ENCODE results near the gene KRT16. TPM values are rescaled to one million over a fixed set of nuclear protein-coding genes. Genes with fewer than 3 reads are reported as not detected.
"Not testable (repeated sequence)": the region's sequence is repeated elsewhere in the genome, so short reads cannot be mapped to it uniquely, and the experiment has no call there.

Gene KRT16
- total RNA-seq, 2 experiments from 2014 or later: not detected

DNA sequence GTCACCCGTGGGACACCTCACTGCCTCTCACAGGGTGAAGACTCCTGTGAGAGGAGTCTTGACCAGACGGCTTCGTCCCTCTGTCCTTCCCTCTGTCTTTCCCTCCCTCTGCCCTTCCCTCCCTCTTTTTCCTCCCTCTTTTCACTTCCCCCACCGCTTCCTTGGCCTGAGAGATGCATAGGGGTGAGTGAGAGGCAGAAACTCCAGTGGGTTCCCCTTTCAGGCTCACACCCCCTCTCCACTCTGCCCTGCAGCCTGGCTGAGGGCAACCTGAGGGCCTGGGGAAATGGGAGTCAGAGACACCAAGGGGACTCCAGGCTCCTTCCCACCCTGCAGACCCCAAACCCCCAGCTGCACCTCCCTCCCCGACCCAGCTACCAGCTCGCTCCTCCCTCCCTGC, 26.4 kb upstream of the KRT16 start:
- H3K9me3 Mint-ChIP-seq: no peaks in the 10 kb centered on the region
- ATAC-seq (ENCODE audit: low read depth) (no peak), DNase-seq (no peak)
- no peak overlapping the region for H3K27ac Mint-ChIP-seq
- H3K27me3 Mint-ChIP-seq: peaks cover 3% of the 10 kb centered on the region
- POLR2A ChIA-PET: interaction anchor here (2.0 kb wide), 1 partner anchor 49 kb away, joined by 4 read pairs; the partner anchor contains the start of gene EIF1
- H3K4me1 Mint-ChIP-seq: no peaks in the 10 kb centered on the region
- H3K36me3 Mint-ChIP-seq: no peaks in the 10 kb centered on the region
- no peak overlapping the region for H3K4me3 Mint-ChIP-seq

DNA sequence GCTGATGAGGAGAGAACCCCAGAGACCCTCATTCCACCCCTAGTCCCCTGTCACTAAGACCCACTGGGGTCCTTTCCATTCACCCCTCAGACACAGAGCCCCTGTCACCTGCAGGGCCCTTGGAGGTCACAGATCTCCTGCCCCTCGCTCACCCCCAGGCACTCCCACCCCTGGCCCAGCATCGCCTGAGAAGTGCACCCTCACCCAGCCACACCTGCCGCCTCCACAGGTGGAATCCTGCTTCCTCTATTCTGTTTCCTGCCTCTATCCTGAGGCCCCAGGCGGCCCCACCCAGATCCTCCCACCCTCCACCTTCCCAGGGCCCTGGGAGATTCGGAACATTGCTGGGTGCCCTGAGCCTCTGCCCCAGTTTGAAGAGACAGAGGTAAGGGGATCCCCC, 25.6 kb upstream of the KRT16 start:
- H3K36me3 Mint-ChIP-seq: no peaks in the 10 kb centered on the region
- H3K9me3 Mint-ChIP-seq: no peaks in the 10 kb centered on the region
- no peak for ATAC-seq (ENCODE audit: low read depth)
- no peak overlapping the region for H3K4me3 Mint-ChIP-seq
- DNase-seq: no peak
- POLR2A ChIA-PET: no interaction called here
- H3K27me3 Mint-ChIP-seq: peaks cover 3% of the 10 kb centered on the region
- H3K4me1 Mint-ChIP-seq: no peaks in the 10 kb centered on the region
- H3K27ac Mint-ChIP-seq: no peak overlapping the region

DNA sequence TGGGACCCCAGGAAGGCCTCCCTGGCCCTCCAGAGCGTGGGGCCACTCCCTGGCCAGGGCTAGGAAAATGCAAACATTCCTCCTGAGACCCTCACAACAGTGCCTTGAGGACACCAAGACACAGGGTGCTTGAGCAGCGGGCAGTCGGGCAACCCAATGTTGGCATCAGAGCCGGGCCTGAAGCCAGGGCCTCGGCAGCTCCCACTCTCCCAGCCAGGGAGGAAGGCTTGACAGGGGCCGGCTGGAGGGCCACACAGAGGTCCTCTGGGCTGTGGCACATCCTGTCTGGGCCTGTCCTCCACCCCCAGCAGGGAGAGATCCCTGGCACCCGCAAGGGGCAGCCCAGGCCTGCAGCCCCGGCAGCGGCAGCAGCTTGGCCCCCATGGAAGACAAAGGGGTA, 24.1 kb upstream of the KRT16 start:
- POLR2A ChIA-PET: interaction anchor here (0.9 kb wide), 1 partner anchor 52 kb away, joined by 3 read pairs; the partner anchor contains the start of gene EIF1
- Mint-ChIP-seq H3K27me3 (peaks cover 3% of the 10 kb centered on the region), H3K27ac (no peak overlapping the region), H3K4me1 (no peaks in the 10 kb centered on the region), H3K4me3 (no peak overlapping the region), H3K9me3 (no peaks in the 10 kb centered on the region), H3K36me3 (no peaks in the 10 kb centered on the region)
- DNase-seq: no peak
- ATAC-seq (ENCODE audit: low read depth): no peak

DNA sequence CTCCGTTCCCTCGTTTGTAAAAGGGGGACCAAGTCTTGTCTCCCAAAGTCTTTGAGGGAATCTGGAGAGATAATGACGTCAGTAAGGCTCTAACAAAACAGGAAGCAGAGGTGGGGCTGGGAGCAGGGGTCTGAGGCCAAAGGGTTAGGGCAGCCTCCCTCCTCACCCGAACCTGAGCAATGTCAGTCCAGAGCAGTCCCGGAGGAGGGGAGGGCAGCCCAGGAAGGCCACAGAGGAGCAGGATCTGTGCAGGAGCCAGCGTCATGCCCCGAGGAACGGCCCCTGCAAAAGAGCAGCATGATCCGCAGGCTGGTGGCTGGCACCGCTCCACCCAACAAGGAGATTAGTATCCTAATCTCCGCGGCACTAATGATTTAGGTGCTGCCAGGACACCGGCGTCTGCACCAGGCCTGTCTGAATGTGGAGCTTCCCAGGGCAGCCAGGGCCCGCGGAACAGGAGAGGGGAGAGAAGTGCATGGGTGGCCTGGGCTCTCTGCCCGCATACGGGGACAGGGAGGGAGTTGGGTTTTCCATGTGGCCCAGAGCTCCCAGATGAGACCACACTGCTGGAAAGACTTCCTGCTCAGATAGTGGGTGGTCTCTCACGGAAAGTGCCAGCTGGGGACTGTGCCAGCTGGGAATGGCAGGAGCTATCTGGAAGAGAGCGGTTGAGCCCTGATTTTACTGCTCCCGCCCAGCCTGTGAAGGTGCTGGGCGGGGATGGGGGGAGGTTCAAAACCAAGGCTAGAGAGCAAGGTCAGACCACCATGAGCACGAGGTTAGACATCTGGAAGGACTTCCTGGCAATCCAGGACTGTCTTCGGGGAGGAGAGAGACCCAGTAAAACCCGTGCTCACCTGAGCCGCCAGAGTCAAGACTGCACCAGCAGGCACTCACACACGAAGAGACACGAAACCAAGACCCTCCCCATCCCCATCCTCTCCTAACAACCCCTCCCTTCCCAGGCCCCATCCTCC, 22.8 kb upstream of the KRT16 start:
- Mint-ChIP-seq H3K27ac (no peak overlapping the region), H3K4me3 (no peak overlapping the region), H3K4me1 (no peaks in the 10 kb centered on the region), H3K36me3 (no peaks in the 10 kb centered on the region), H3K9me3 (no peaks in the 10 kb centered on the region), H3K27me3 (peaks cover 3% of the 10 kb centered on the region)
- POLR2A ChIA-PET: interaction anchor here (0.9 kb wide), 1 partner anchor 53 kb away, joined by 3 read pairs; the partner anchor contains the start of gene EIF1
- DNase-seq (no peak), ATAC-seq (ENCODE audit: low read depth) (no peak)

DNA sequence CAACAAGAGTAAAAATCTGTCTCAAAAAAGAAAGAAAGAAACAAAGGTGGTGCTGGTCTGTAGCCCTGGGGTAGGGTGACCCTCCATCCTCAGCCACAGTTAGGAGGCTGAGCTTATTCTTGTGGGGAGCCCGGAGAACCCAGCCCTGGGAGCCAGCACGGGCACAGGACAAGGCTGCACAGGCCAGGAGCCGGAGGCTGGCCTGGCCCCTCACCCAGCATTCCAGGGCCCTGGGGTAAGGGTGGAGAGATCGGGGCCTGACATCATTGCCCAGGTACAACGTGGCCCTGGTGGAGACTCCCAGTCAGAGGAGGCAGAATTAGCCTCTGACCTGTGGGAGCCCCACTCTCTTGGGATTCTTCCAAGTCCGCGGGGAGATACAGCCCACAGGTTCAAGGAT, 22.1 kb upstream of the KRT16 start:
- ATAC-seq (ENCODE audit: low read depth): no peak
- Mint-ChIP-seq H3K4me3 (no peak overlapping the region), H3K4me1 (no peaks in the 10 kb centered on the region), H3K27me3 (peaks cover 3% of the 10 kb centered on the region), H3K9me3 (no peaks in the 10 kb centered on the region), H3K36me3 (no peaks in the 10 kb centered on the region), H3K27ac (no peak overlapping the region)
- POLR2A ChIA-PET: no interaction called here
- DNase-seq: no peak

DNA sequence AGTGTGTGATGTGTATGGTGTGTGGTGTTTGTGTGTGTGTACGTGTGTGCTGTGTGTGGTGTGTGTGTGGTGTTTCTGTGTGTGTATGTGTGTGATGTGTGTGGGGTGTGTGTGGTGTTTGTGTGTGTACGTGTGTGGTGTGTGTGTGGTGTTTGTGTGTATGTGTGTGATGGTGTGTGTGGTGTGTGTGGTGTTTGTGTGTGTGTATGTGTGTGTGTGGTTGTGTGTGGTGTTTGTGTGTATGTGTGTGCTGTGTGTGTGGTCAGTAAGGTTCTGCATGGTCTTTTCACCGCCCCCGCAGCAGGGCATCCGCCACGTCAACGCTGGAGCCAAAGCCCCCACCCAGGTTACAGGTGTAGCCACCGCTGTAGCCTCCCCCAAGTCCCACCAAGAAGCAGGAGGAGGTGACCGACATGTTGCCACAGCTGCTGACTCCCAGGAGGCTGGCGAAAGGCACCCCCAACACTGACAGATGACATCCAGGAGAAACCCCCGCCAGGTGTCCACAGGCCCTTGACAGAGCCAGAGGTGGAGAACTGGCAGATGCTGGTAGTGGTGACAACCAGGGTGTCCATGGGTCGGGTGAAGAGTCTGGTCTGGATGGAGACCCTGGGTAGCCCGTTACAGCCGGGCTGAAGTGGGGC, 21.1 kb upstream of the KRT16 start:
- Mint-ChIP-seq H3K27me3 (no peaks in the 10 kb centered on the region), H3K4me3 (no peak overlapping the region), H3K9me3 (no peaks in the 10 kb centered on the region), H3K27ac (no peak overlapping the region), H3K4me1 (no peaks in the 10 kb centered on the region), H3K36me3 (no peaks in the 10 kb centered on the region)
- POLR2A ChIA-PET: no interaction called here
- ATAC-seq (ENCODE audit: low read depth): peak; percentile 56
- DNase-seq: no peak

DNA sequence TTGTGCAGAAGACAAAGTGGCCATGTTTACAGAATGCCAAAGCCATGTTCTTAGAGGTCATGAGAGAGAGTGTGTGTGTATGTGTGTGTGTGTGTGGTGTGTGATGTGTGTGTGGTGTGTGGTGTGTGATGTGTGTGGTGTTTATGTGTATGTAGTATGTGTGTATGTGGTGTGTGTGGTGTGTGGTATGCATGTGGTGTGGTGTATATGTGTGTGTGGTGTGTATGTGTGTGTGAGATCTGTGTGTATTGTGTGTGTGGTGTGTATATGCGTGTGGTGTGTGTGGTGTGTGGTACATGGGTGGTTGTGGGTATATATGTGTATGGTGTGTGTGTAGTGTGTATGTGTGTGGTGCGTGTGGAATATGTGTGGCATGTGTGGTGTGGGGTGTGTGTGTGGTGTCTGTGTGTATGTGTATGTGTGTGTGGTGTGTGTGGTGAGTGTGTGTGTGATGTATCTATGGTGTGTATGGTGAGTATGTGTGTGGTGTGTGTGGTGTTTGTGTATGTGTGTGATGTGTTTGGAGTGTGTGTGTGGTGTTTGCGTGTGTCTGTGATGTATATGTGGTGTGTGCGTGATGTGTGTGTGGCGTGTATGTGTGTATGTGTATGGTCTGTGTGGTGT, 20.0 kb upstream of the KRT16 start:
- Mint-ChIP-seq H3K27me3 (no peaks in the 10 kb centered on the region), H3K4me3 (no peak overlapping the region)
- POLR2A ChIA-PET: no interaction called here

DNA sequence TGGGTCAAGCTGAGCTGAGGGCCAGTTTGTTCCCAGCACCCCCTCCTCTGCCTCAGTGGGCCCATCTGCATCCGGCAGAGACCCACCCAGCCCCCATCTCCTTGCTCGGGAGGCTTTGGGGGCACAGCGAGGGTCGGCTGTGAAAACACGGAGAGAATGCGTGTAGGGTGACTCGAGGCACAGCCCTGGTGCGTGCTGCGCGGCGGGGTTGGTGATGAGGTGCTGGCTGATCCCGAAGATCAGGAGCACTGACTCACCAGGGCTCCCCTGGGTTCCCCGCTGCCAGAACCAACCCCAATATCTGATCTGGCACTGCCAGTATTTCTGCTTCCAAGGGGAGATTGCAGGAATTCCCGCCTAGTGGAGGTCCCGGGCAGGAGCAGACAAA, 19.3 kb upstream of the KRT16 start:
- no peak overlapping the region for H3K27ac Mint-ChIP-seq
- H3K4me1 Mint-ChIP-seq: no peaks in the 10 kb centered on the region
- no peak overlapping the region for H3K4me3 Mint-ChIP-seq
- no peaks in the 10 kb centered on the region for H3K36me3 Mint-ChIP-seq
- no peaks in the 10 kb centered on the region for H3K27me3 Mint-ChIP-seq
- DNase-seq: no peak
- H3K9me3 Mint-ChIP-seq: no peaks in the 10 kb centered on the region
- POLR2A ChIA-PET: no interaction called here
- no peak for ATAC-seq (ENCODE audit: low read depth)

More for the DNA sequence above, 20.0 kb upstream of the KRT16 start:
- H3K36me3 Mint-ChIP-seq: no peaks in the 10 kb centered on the region
- H3K27ac Mint-ChIP-seq: no peak overlapping the region
- H3K4me1 Mint-ChIP-seq: no peaks in the 10 kb centered on the region
- DNase-seq (no peak), ATAC-seq (ENCODE audit: low read depth) (no peak)
- no peaks in the 10 kb centered on the region for H3K9me3 Mint-ChIP-seq

DNA sequence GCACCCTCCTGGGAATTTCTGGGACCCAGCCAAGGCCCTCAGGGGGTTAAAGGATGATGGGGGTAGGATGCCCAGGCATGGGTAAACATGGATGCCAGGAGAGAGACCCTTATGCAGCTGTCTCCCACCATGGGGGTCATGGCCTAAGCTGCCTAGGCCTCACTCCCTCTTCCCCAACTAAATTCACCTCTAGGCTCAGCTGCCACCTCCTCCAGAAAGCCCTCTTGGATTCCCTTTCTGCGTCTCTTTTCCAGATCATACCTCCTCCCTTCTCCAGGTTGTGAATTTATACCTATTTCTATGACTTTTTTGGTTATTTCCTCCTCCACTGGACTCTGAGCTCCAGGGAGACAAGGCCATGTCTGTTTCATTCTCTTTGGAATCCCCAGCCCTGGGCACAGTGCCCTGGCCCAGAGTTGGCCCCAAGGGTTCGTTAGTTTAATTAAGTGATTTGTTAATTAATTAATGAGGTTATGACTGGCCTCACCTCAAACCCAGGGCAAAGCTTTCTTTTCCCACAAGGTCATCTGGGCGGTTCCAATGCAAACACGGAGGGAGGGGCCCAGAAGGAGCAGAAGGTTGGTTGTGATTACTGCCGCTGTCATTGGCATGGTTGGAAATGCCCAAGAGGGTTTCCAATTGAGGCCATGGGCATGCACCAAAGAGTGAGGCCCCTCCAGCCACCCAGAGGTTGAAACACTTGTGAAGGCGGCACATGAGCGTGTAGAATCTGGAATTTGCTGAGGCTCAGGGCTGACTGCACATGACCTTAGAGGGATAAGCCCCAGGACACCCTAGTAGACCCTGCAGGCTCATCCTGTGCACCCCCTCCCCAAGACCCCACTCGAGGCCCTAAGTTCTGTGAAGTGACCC, 18.7 kb upstream of the KRT16 start:
- ATAC-seq (ENCODE audit: low read depth) (no peak), DNase-seq (no peak)
- Mint-ChIP-seq H3K36me3 (no peaks in the 10 kb centered on the region), H3K9me3 (no peaks in the 10 kb centered on the region), H3K4me1 (no peaks in the 10 kb centered on the region), H3K27ac (no peak overlapping the region), H3K27me3 (no peaks in the 10 kb centered on the region), H3K4me3 (no peak overlapping the region)
- POLR2A ChIA-PET: no interaction called here

DNA sequence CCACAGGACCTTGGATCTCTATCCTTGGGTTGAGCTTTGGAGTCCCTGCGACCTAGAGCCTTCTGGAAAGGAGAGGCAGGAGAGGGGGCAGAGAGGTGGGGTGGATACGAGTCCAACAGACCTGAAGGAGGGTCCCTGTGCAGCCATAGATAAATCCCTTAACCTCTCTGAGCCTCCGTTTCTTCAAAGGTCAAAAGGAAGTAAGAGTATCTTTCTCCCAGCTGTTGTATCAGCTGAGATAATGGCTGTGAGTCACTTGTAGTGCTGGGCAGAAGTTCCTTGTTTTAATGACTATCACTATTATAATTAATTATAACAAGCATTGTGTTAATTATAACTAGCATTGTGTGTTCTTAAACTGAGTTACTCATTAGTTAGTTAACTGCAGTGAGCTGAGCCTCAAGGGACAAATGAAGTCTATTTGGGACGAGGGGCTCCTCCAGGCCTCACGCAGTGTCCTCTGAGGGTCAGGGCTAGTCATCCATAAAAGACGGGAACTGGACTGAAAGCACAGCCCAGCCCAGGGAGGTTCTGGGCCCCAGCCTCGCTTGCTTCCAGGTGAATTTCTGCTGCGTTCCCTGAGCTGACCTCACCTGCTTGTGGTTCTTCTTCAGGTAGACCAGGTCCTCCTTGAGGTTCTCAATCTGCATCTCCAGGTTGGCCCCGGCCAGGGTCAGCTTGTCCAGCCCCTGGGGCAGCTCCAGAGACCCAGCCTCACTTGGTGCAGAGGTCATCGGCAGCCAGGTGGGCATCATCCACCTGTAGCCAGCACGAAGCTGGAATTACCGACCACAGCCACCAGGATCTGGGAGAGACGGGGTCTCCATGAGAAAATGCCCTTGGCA, 17.5 kb upstream of the KRT16 start:
- no peak for DNase-seq

DNA sequence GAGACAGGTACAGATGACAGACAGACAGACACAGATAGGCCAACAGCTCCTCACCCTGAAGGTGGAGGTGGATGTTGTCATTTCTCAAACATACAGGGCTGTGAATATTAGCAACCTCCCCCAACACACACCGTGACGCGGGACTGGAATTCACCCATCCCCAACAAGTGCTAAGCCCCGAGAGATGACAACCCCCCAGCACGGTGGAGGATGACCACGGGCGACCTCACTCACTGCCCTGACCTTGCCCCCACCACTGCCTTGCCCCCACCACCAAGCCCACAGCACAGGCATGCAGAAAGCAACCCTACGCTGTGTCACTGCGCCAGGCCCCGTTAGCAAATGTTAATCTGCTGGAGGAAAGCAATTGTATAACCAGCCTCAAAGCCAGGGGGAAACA, 16.7 kb upstream of the KRT16 start:
- DNase-seq (no peak), ATAC-seq (ENCODE audit: low read depth) (no peak)
- Mint-ChIP-seq H3K4me1 (no peaks in the 10 kb centered on the region), H3K27ac (no peak overlapping the region), H3K27me3 (no peaks in the 10 kb centered on the region), H3K36me3 (no peaks in the 10 kb centered on the region), H3K4me3 (no peak overlapping the region), H3K9me3 (no peaks in the 10 kb centered on the region)
- POLR2A ChIA-PET: no interaction called here

More for the DNA sequence above, 17.5 kb upstream of the KRT16 start:
- no peaks in the 10 kb centered on the region for H3K9me3 Mint-ChIP-seq
- H3K27me3 Mint-ChIP-seq: no peaks in the 10 kb centered on the region
- POLR2A ChIA-PET: no interaction called here
- no peaks in the 10 kb centered on the region for H3K4me1 Mint-ChIP-seq
- no peak for ATAC-seq (ENCODE audit: low read depth)
- H3K27ac Mint-ChIP-seq: no peak overlapping the region
- no peaks in the 10 kb centered on the region for H3K36me3 Mint-ChIP-seq
- H3K4me3 Mint-ChIP-seq: no peak overlapping the region

DNA sequence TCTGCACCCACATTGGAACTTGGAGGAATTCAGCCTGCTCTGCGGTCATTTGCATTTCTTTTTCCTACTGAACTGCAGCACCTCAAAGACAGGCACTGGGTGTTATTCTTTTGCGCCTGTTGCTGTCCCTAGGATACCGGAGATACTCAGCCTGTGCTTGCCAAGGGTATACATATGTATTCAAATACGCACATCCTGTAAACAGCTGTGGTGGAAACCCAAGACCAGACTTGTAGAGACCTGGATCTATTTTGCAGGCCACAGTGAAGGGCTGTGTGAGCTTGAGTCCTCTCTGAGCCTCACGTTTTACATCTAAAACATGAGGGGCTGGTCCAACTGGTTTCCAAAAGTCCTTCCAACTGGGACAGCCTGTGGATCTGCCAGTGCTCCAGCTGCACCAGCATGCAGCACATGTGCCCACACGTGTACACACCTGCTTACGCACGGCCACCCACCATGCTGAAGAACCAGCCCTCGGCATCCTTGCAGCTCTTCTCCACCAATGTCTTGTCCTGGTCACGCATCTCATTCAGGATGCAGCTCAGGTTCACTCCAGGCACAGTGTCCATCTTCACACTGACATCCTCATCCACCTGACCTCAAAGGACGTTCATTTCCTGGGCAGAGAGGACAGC, 16.2 kb upstream of the KRT16 start:
- H3K27ac Mint-ChIP-seq; ATAC-seq (ENCODE audit: low read depth); H3K4me3 Mint-ChIP-seq; H3K4me1 Mint-ChIP-seq; H3K9me3 Mint-ChIP-seq; H3K27me3 Mint-ChIP-seq; H3K36me3 Mint-ChIP-seq; POLR2A ChIA-PET; DNase-seq: not testable (repeated sequence)

All from activated naive CD8-positive, alpha-beta T cell treated with anti-CD3 and anti-CD28 coated beads, Interleukin-2, amount 10 ng/mL, durations not matched to agents 7 days and 5 days (primary cell).